GM12878 (cell line): ENCODE results near the gene REXO1.
A peak's percentile ranks its signal among the peaks of the same experiment; 100 is the strongest.
"Not testable (repeated sequence)": the region's sequence is repeated elsewhere in the genome, so short reads cannot be mapped to it uniquely, and the experiment has no call there.

Experiments used
- CBFB ChIP-seq: IDR thresholded peaks from 2 replicates; pipeline ENCODE4 v1.6.1; 2016; ENCODE audit warnings: antibody characterized with exemption, low read depth
- CREB1 ChIP-seq: IDR thresholded peaks from 2 replicates; pipeline ENCODE4 v1.6.1; 2012; ENCODE audit warnings: low read depth, mild to moderate bottlenecking, inconsistent platforms
- ELK1 ChIP-seq: IDR thresholded peaks from 2 replicates; pipeline ENCODE4 v1.6.1; 2012; ENCODE audit warnings: low read depth, low read length, improper control_type of control experiment
- EP300 ChIP-seq, 2 experiments: fragments of 150-350 bp in 1 of 2; IDR thresholded peaks; 2 replicates each; pipeline ENCODE4 v1.6.1; 2011 to 2012; ENCODE audit warnings: low read depth in 2 of 2, low read length in 2 of 2, borderline replicate concordance in 1 of 2, improper control_type of control experiment in 1 of 2, inconsistent platforms in 1 of 2; ENCODE audit not compliant: control insufficient read depth in 1 of 2
- POLR2AphosphoS5 ChIP-seq: IDR thresholded peaks from 2 replicates; pipeline ENCODE4 v1.6.1; 2011; ENCODE audit warnings: mild to moderate bottlenecking, low read length, inconsistent platforms
- RAD21 ChIP-seq: IDR thresholded peaks from 2 replicates; pipeline ENCODE4 v1.6.1; 2011; ENCODE audit warnings: mild to moderate bottlenecking, low read depth, low read length, moderate library complexity; ENCODE audit not compliant: insufficient read depth
- SIN3A ChIP-seq: IDR thresholded peaks from 2 replicates; pipeline ENCODE4 v1.6.1; 2012; ENCODE audit warnings: low read depth, low read length, improper control_type of control experiment
- TAF1 ChIP-seq: IDR thresholded peaks from 2 replicates; pipeline ENCODE4 v1.6.1; 2011; ENCODE audit warnings: mild to moderate bottlenecking, low read depth, low read length, borderline replicate concordance
- YY1 ChIP-seq: IDR thresholded peaks from 2 replicates; pipeline ENCODE4 v1.6.1; 2011; ENCODE audit warnings: low read depth, mild to moderate bottlenecking, low read length
- ZBTB4 ChIP-seq: fragments of 450-650 bp; formaldehyde crosslinking; IDR thresholded peaks from 2 replicates; pipeline ENCODE4 v1.4.0; 2022; ENCODE audit warnings: mild to moderate bottlenecking, moderate library complexity
- TF ChIP-seq, protein P1 (sequence below), 3 experiments: IDR thresholded peaks in 2 of 3; conservative IDR thresholded peaks in 1 of 3; 2 replicates each; pipeline ENCODE4 v1.5.1; 2011; ENCODE audit warnings: low read depth in 3 of 3, low read length in 3 of 3, mild to moderate bottlenecking in 3 of 3, control low read depth in 2 of 3, moderate library complexity in 2 of 3, inconsistent platforms in 1 of 3, mixed read lengths in 1 of 3; ENCODE audit not compliant: control insufficient read depth in 2 of 3, insufficient read depth in 1 of 3; ENCODE audit errors: extremely low read depth in 1 of 3
- TF ChIP-seq, protein P2 (sequence below): IDR thresholded peaks from 2 replicates; pipeline ENCODE4 v1.6.1; 2012; ENCODE audit warnings: mild to moderate bottlenecking, low read depth, low read length
- TF ChIP-seq, protein P3 (sequence below): fragments of 450-650 bp; IDR thresholded peaks from 2 replicates; pipeline ENCODE4 v1.6.1; 2017; ENCODE audit warnings: mild to moderate bottlenecking, moderate library complexity
- TF ChIP-seq, protein P4 (sequence below): IDR thresholded peaks from 2 replicates; pipeline ENCODE4 v1.6.1; 2011; ENCODE audit warnings: mild to moderate bottlenecking, low read depth, low read length, moderate library complexity; ENCODE audit not compliant: insufficient replicate concordance

DNA sequence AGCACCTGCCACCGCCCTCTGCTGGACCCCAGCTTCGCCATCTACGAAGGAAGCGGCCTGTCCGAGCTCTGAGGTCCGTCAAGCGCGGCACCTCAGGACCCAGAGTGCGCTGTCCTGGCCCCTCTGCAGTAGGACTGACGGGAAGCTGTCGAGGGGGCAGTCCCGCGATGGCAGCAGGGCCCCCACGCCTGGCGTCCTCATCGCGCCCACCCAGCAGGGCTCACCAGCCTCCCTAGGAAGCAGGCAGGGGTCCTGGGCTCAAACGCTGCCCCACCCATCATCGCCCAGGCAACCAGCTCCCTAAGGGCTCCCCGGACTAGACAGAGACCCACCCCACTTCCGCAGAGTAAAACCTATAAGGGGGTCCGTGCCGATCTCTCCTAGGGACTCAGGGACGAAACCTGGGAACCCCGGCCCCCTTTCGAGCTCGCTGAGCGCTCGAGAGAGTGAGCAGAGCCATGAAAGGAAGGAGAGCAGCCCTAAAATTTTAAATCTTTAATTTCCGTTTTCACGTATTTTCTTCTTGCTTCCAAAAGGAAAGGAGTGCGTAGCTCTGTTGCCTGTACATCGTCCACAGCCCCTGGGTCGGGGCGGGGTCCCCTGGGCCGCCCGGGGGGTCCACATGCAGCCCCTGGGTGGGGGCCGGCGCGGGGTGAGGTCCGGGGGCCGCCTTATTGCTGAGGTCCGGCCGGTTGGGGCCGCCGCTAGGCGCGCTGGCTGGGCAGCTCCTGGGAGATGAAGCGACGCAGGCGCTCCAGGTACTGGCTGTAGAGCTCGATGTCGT lies 28.4 kb upstream of the REXO1 start:
- TF ChIP-seq, protein P1, sequence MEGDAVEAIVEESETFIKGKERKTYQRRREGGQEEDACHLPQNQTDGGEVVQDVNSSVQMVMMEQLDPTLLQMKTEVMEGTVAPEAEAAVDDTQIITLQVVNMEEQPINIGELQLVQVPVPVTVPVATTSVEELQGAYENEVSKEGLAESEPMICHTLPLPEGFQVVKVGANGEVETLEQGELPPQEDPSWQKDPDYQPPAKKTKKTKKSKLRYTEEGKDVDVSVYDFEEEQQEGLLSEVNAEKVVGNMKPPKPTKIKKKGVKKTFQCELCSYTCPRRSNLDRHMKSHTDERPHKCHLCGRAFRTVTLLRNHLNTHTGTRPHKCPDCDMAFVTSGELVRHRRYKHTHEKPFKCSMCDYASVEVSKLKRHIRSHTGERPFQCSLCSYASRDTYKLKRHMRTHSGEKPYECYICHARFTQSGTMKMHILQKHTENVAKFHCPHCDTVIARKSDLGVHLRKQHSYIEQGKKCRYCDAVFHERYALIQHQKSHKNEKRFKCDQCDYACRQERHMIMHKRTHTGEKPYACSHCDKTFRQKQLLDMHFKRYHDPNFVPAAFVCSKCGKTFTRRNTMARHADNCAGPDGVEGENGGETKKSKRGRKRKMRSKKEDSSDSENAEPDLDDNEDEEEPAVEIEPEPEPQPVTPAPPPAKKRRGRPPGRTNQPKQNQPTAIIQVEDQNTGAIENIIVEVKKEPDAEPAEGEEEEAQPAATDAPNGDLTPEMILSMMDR (IDR thresholded peaks at IDR 0.05 in 2 of 3, conservative IDR thresholded peaks at IDR 0.05 in 1 of 3; ENCODE audit: control insufficient read depth in 2 of 3, extremely low read depth in 1 of 3, insufficient read depth in 1 of 3, low read depth in 3 of 3, low read length in 3 of 3): 0 out of 6 replicates have a peak, but pooled peaks of 1 of the 3 experiments have one; percentile 5
- not testable (repeated sequence) for TF ChIP-seq EP300 (IDR thresholded peaks at IDR 0.05; ENCODE audit: borderline replicate concordance in 1 of 2, control insufficient read depth in 1 of 2, low read depth in 2 of 2, low read length in 2 of 2); POLR2AphosphoS5; TAF1; YY1; RAD21; ZBTB4 (CRISPR knock-in tag); SIN3A; CREB1; CBFB; ELK1
- TF ChIP-seq, protein P2, sequence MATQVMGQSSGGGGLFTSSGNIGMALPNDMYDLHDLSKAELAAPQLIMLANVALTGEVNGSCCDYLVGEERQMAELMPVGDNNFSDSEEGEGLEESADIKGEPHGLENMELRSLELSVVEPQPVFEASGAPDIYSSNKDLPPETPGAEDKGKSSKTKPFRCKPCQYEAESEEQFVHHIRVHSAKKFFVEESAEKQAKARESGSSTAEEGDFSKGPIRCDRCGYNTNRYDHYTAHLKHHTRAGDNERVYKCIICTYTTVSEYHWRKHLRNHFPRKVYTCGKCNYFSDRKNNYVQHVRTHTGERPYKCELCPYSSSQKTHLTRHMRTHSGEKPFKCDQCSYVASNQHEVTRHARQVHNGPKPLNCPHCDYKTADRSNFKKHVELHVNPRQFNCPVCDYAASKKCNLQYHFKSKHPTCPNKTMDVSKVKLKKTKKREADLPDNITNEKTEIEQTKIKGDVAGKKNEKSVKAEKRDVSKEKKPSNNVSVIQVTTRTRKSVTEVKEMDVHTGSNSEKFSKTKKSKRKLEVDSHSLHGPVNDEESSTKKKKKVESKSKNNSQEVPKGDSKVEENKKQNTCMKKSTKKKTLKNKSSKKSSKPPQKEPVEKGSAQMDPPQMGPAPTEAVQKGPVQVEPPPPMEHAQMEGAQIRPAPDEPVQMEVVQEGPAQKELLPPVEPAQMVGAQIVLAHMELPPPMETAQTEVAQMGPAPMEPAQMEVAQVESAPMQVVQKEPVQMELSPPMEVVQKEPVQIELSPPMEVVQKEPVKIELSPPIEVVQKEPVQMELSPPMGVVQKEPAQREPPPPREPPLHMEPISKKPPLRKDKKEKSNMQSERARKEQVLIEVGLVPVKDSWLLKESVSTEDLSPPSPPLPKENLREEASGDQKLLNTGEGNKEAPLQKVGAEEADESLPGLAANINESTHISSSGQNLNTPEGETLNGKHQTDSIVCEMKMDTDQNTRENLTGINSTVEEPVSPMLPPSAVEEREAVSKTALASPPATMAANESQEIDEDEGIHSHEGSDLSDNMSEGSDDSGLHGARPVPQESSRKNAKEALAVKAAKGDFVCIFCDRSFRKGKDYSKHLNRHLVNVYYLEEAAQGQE: not testable (repeated sequence)
- TF ChIP-seq, protein P3, sequence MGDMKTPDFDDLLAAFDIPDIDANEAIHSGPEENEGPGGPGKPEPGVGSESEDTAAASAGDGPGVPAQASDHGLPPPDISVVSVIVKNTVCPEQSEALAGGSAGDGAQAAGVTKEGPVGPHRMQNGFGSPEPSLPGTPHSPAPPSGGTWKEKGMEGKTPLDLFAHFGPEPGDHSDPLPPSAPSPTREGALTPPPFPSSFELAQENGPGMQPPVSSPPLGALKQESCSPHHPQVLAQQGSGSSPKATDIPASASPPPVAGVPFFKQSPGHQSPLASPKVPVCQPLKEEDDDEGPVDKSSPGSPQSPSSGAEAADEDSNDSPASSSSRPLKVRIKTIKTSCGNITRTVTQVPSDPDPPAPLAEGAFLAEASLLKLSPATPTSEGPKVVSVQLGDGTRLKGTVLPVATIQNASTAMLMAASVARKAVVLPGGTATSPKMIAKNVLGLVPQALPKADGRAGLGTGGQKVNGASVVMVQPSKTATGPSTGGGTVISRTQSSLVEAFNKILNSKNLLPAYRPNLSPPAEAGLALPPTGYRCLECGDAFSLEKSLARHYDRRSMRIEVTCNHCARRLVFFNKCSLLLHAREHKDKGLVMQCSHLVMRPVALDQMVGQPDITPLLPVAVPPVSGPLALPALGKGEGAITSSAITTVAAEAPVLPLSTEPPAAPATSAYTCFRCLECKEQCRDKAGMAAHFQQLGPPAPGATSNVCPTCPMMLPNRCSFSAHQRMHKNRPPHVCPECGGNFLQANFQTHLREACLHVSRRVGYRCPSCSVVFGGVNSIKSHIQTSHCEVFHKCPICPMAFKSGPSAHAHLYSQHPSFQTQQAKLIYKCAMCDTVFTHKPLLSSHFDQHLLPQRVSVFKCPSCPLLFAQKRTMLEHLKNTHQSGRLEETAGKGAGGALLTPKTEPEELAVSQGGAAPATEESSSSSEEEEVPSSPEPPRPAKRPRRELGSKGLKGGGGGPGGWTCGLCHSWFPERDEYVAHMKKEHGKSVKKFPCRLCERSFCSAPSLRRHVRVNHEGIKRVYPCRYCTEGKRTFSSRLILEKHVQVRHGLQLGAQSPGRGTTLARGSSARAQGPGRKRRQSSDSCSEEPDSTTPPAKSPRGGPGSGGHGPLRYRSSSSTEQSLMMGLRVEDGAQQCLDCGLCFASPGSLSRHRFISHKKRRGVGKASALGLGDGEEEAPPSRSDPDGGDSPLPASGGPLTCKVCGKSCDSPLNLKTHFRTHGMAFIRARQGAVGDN: not testable (repeated sequence)
- TF ChIP-seq, protein P4, sequence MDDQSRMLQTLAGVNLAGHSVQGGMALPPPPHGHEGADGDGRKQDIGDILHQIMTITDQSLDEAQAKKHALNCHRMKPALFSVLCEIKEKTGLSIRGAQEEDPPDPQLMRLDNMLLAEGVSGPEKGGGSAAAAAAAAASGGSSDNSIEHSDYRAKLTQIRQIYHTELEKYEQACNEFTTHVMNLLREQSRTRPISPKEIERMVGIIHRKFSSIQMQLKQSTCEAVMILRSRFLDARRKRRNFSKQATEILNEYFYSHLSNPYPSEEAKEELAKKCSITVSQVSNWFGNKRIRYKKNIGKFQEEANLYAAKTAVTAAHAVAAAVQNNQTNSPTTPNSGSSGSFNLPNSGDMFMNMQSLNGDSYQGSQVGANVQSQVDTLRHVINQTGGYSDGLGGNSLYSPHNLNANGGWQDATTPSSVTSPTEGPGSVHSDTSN: not testable (repeated sequence)
